ENCODE measurements around the gene CORO7.
"Not testable (repeated sequence)": the region's sequence is repeated elsewhere in the genome, so short reads cannot be mapped to it uniquely, and the experiment has no call there.

CORO7 gene

DNA sequence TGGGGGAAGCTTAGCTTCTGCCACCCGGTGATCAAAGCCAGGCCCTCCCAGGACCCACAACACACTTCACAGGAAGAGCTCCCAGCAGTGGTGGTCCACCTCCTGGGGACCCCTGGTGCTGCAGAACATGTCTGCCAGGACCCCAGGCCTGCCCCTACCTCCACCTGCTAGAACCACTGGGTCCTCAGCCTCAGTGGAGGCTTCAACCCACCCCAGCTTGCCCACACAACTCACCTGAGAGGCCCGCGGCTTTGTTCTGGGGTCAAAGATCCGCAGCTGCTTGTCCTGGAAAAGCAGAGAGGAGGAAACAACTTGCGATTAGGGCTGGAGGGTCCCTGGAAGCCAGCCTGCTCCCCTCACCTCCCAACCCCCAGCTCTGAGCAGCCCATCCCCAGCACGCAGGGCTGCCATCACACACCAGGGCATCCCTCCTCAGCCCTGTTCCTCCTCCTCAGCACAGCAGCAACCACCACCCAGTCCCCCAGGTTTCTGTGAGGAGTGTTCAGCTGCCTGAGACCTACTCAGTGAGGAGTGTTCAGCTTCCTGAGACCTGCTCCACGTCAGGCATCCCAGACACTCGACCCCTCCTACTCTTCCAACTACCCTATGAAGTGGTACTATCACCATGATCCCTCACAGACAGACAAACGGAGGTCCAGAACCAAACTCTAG, 21.2 kb downstream of the CORO7 start:
- no peak overlapping the region for H3K23ac ChIP-seq (ENCODE audit: low read depth, low read length, poor library complexity)
- H2BK5ac ChIP-seq (ENCODE audit: low read length), result peak overlapping the region; percentile 77
- no peak overlapping the region for H3K4me3 ChIP-seq (ENCODE audit: low read length in 2 of 2)
- no peak overlapping the region for H3K4me2 ChIP-seq (ENCODE audit: insufficient read depth, low read length, poor library complexity, severe bottlenecking)
- no peak overlapping the region for H4K8ac ChIP-seq (ENCODE audit: low read depth, low read length)
- no peaks in the 10 kb centered on the region for H3K9me3 ChIP-seq (replicated peaks in 1 of 2; ENCODE audit: control insufficient read depth in 2 of 2, insufficient read depth in 1 of 2, low read depth in 1 of 2, low read length in 2 of 2)
- no CpG with 5 or more reads among the region's 9 CpGs for WGBS, 2 donors (ENCODE audit: extremely low coverage in 2 of 2, insufficient read length in 2 of 2, insufficient replicate concordance in 1 of 2)
- H4K91ac ChIP-seq (ENCODE audit: low read depth, low read length, poor library complexity), result no peak overlapping the region
- peak overlapping the region; percentile 57 for H2AK5ac ChIP-seq (ENCODE audit: low read depth, low read length)
- H3K9ac ChIP-seq (ENCODE audit: low read depth, low read length, poor library complexity), result no peak overlapping the region
- peaks cover 2% of the 10 kb centered on the region for H3K79me1 ChIP-seq (ENCODE audit: low read depth, low read length)
- peak overlapping the region; percentile 64 for H2BK15ac ChIP-seq (ENCODE audit: low read length)
- peak overlapping the region; percentile 2 for H3K18ac ChIP-seq (ENCODE audit: low read length)
- H3K27me3 ChIP-seq (ENCODE audit: control insufficient read depth in 3 of 3, insufficient read depth in 3 of 3, low read depth in 1 of 3, low read length in 3 of 3), result no peaks in the 10 kb centered on the region
- H2BK12ac ChIP-seq (ENCODE audit: low read length), result no peak overlapping the region
- peaks cover 25 to 28% of the 10 kb centered on the region in 2 donors for H3K4me1 ChIP-seq (ENCODE audit: control insufficient read depth in 2 of 2, insufficient read depth in 1 of 2, low read depth in 1 of 2, low read length in 2 of 2)
- no peak overlapping the region for H3K14ac ChIP-seq (ENCODE audit: low read length)
- no peak overlapping the region for H2AFZ ChIP-seq (ENCODE audit: low read length)
- H3K36me3 ChIP-seq (replicated peaks in 1 of 2; ENCODE audit: control insufficient read depth in 2 of 2, insufficient read depth in 2 of 2, low read length in 2 of 2), result peaks cover 0 to 2% of the 10 kb centered on the region in 2 donors
- H3K27ac ChIP-seq (replicated peaks; ENCODE audit: low read length), result no peak overlapping the region
- no peak for DNase-seq (ENCODE audit: low spot score)
- H2BK120ac ChIP-seq (ENCODE audit: low read depth, low read length), result no peak overlapping the region
- H3K4ac ChIP-seq (ENCODE audit: low read length), result no peak overlapping the region

DNA sequence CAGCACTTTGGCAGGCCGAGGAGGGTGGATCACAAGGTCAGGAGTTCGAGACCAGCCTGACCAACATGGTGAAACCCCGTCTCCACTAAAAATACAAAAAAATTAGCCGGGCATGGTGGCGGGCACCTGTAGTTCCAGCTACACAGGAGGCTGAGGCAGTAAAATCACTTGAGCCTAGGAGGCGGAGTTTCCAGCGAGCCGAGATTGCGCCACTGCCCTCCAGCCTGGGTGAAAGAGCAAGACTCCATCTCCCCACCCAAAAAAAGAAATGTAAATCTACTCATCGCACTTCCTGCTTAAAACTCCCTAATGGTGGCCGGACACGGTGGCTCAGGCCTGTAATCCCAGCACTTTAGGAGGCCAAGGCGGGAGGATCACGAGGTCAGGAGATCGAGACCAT, 22.5 kb downstream of the CORO7 start:
- H3K27ac ChIP-seq (replicated peaks; ENCODE audit: low read length), result not testable (repeated sequence)
- no CpG with 5 or more reads among the region's 15 CpGs for WGBS, 2 donors (ENCODE audit: extremely low coverage in 2 of 2, insufficient read length in 2 of 2, insufficient replicate concordance in 1 of 2)

DNA sequence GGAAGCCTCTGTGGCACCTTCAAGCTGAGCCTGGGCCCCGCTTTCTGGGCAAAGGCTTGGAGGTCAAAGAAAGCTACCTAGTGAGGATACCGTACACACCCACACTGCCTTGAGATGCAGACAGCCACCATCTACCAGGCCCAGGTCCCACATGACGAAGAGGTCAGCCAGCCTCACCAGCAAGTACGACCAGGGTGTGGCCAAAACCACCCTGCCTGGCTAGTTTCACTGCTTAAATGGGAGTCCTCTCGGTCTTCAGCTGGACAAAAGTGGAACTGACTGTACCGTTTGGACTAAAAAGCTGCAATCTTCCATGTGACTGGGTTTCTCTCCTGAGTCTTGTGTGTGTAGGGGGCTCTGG, 23.2 kb downstream of the CORO7 start:
- Histone ChIP-seq H3K4me1 (ENCODE audit: control insufficient read depth in 2 of 2, insufficient read depth in 1 of 2, low read depth in 1 of 2, low read length in 2 of 2) (peaks cover 44 to 46% of the 10 kb centered on the region in 2 donors), H2BK12ac (ENCODE audit: low read length) (peak overlapping the region; percentile 100), H3K9ac (ENCODE audit: low read depth, low read length, poor library complexity) (peak overlapping the region; percentile 70), H4K8ac (ENCODE audit: low read depth, low read length) (peak overlapping the region; percentile 98), H2BK120ac (ENCODE audit: low read depth, low read length) (no peak overlapping the region), H2AK5ac (ENCODE audit: low read depth, low read length) (peak overlapping the region; percentile 9), H3K79me1 (ENCODE audit: low read depth, low read length) (peaks cover 3% of the 10 kb centered on the region), H3K18ac (ENCODE audit: low read length) (peak overlapping the region; percentile 95), H3K27me3 (ENCODE audit: control insufficient read depth in 3 of 3, insufficient read depth in 3 of 3, low read depth in 1 of 3, low read length in 3 of 3) (no peaks in the 10 kb centered on the region), H3K23ac (ENCODE audit: low read depth, low read length, poor library complexity) (peak overlapping the region; percentile 52), H2BK15ac (ENCODE audit: low read length) (peak overlapping the region; percentile 99), H2AFZ (ENCODE audit: low read length) (no peak overlapping the region), H3K27ac (replicated peaks; ENCODE audit: low read length) (peak overlapping the region; percentile 58), H4K91ac (ENCODE audit: low read depth, low read length, poor library complexity) (peak overlapping the region; percentile 85), H3K4ac (ENCODE audit: low read length) (peak overlapping the region; percentile 97), H3K4me3 (ENCODE audit: low read length in 2 of 2) (no peak overlapping the region), H3K14ac (ENCODE audit: low read length) (peak overlapping the region; percentile 56), H3K36me3 (replicated peaks in 1 of 2; ENCODE audit: control insufficient read depth in 2 of 2, insufficient read depth in 2 of 2, low read length in 2 of 2) (peaks cover 0 to 2% of the 10 kb centered on the region in 2 donors), H3K4me2 (ENCODE audit: insufficient read depth, low read length, poor library complexity, severe bottlenecking) (no peak overlapping the region), H3K9me3 (replicated peaks in 1 of 2; ENCODE audit: control insufficient read depth in 2 of 2, insufficient read depth in 1 of 2, low read depth in 1 of 2, low read length in 2 of 2) (no peaks in the 10 kb centered on the region), H2BK5ac (ENCODE audit: low read length) (no peak overlapping the region)
- DNase-seq (ENCODE audit: low spot score), result no peak
- no CpG with 5 or more reads among the region's 6 CpGs for WGBS, 2 donors (ENCODE audit: extremely low coverage in 2 of 2, insufficient read length in 2 of 2, insufficient replicate concordance in 1 of 2)

More for the DNA sequence above, 22.5 kb downstream of the CORO7 start:
- H4K91ac ChIP-seq (ENCODE audit: low read depth, low read length, poor library complexity); H2AFZ ChIP-seq (ENCODE audit: low read length); H3K36me3 ChIP-seq (replicated peaks in 1 of 2; ENCODE audit: control insufficient read depth in 2 of 2, insufficient read depth in 2 of 2, low read length in 2 of 2); H2BK12ac ChIP-seq (ENCODE audit: low read length); H3K9me3 ChIP-seq (replicated peaks in 1 of 2; ENCODE audit: control insufficient read depth in 2 of 2, insufficient read depth in 1 of 2, low read depth in 1 of 2, low read length in 2 of 2); DNase-seq (ENCODE audit: low spot score); H3K14ac ChIP-seq (ENCODE audit: low read length); H2BK15ac ChIP-seq (ENCODE audit: low read length); H3K4me2 ChIP-seq (ENCODE audit: insufficient read depth, low read length, poor library complexity, severe bottlenecking); H2BK5ac ChIP-seq (ENCODE audit: low read length); H3K23ac ChIP-seq (ENCODE audit: low read depth, low read length, poor library complexity); H3K9ac ChIP-seq (ENCODE audit: low read depth, low read length, poor library complexity); H3K79me1 ChIP-seq (ENCODE audit: low read depth, low read length); H3K27me3 ChIP-seq (ENCODE audit: control insufficient read depth in 3 of 3, insufficient read depth in 3 of 3, low read depth in 1 of 3, low read length in 3 of 3); H3K18ac ChIP-seq (ENCODE audit: low read length); H4K8ac ChIP-seq (ENCODE audit: low read depth, low read length); H3K4me3 ChIP-seq (ENCODE audit: low read length in 2 of 2); H2BK120ac ChIP-seq (ENCODE audit: low read depth, low read length); H3K4ac ChIP-seq (ENCODE audit: low read length): not testable (repeated sequence)
- Histone ChIP-seq H2AK5ac (ENCODE audit: low read depth, low read length) (peak overlapping the region; percentile 9), H3K4me1 (ENCODE audit: control insufficient read depth in 2 of 2, insufficient read depth in 1 of 2, low read depth in 1 of 2, low read length in 2 of 2) (peaks cover 38 to 40% of the 10 kb centered on the region in 2 donors)

DNA sequence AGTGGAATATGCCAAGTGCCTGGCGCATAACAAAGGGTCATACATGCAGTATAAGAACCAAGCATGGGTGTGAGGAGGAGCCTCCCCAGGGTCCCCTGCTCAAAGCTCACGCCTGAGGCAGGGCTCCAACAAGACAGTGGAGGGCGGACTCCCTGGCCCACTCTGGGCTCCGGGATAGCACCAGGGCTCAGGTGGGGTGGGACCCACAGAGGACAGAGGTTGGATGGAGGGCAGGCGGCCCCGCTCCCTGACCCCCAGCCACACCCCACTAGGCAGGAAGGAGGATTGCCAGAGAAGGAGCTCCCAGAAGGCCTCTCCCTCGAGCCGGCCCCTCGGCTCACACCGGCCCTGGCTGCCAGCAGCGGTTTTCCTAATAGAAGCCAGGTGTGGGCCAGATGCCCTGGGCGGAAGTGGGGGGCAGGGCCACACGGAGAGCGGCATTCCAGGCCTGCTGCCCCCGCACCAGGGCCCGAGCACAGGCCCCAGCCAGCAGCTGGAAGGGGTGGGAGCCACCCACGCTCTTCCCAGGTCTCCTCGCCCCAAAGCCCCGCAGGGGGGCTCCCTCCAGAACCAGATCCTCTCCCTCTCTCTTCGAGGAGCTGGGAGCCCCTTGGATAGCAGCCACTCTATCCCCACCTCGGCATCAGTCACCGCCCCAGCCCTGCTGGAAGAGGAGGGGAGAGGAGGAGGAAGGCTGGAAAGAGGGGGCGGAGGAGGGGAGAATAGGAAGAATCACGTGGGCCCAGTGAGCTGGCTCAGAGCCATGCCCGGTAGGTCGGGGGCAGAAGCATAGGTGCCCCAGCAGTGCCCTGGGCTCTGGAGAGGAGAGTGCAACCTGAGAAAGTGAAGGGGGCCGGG, 23.8 kb downstream of the CORO7 start:
- peak overlapping the region; percentile 44 for H3K9ac ChIP-seq (ENCODE audit: low read depth, low read length, poor library complexity)
- no peak overlapping the region for H2AFZ ChIP-seq (ENCODE audit: low read length)
- H3K9me3 ChIP-seq (replicated peaks in 1 of 2; ENCODE audit: control insufficient read depth in 2 of 2, insufficient read depth in 1 of 2, low read depth in 1 of 2, low read length in 2 of 2), result no peaks in the 10 kb centered on the region
- no CpG with 5 or more reads among the region's 27 CpGs for WGBS, 2 donors (ENCODE audit: extremely low coverage in 2 of 2, insufficient read length in 2 of 2, insufficient replicate concordance in 1 of 2)
- no peaks in the 10 kb centered on the region for H3K27me3 ChIP-seq (ENCODE audit: control insufficient read depth in 3 of 3, insufficient read depth in 3 of 3, low read depth in 1 of 3, low read length in 3 of 3)
- H3K4me3 ChIP-seq (ENCODE audit: low read length in 2 of 2), result no peak overlapping the region
- H3K18ac ChIP-seq (ENCODE audit: low read length), result peak overlapping the region; percentile 95
- H3K14ac ChIP-seq (ENCODE audit: low read length), result peak overlapping the region; percentile 56
- peak overlapping the region; percentile 98 for H4K8ac ChIP-seq (ENCODE audit: low read depth, low read length)
- H3K4me2 ChIP-seq (ENCODE audit: insufficient read depth, low read length, poor library complexity, severe bottlenecking), result peak overlapping the region; percentile 25
- H3K79me1 ChIP-seq (ENCODE audit: low read depth, low read length), result peaks cover 3% of the 10 kb centered on the region
- H2BK120ac ChIP-seq (ENCODE audit: low read depth, low read length), result no peak overlapping the region
- peaks cover 45 to 49% of the 10 kb centered on the region in 2 donors for H3K4me1 ChIP-seq (ENCODE audit: control insufficient read depth in 2 of 2, insufficient read depth in 1 of 2, low read depth in 1 of 2, low read length in 2 of 2)
- DNase-seq (ENCODE audit: low spot score), result no peak
- H2AK5ac ChIP-seq (ENCODE audit: low read depth, low read length), result peak overlapping the region; percentile 9
- H2BK5ac ChIP-seq (ENCODE audit: low read length), result peak overlapping the region; percentile 83
- peak overlapping the region; percentile 99 for H2BK15ac ChIP-seq (ENCODE audit: low read length)
- peak overlapping the region; percentile 85 for H4K91ac ChIP-seq (ENCODE audit: low read depth, low read length, poor library complexity)
- peak overlapping the region; percentile 58 for H3K27ac ChIP-seq (replicated peaks; ENCODE audit: low read length)
- H2BK12ac ChIP-seq (ENCODE audit: low read length), result peak overlapping the region; percentile 10
- H3K36me3 ChIP-seq (replicated peaks in 1 of 2; ENCODE audit: control insufficient read depth in 2 of 2, insufficient read depth in 2 of 2, low read length in 2 of 2), result peaks cover 0 to 2% of the 10 kb centered on the region in 2 donors
- peak overlapping the region; percentile 97 for H3K4ac ChIP-seq (ENCODE audit: low read length)
- peak overlapping the region; percentile 52 for H3K23ac ChIP-seq (ENCODE audit: low read depth, low read length, poor library complexity)
